C4-2B (cell line): ENCODE data around the gene DHX29.

Experiments
- CTCF ChIP-seq: fragments of 450-650 bp; conservative IDR thresholded peaks from 2 replicates; pipeline ENCODE4 v1.5.1; 2017; ENCODE audit warnings: mild to moderate bottlenecking
- ZFX ChIP-seq: fragments of 450-650 bp; IDR thresholded peaks from 2 replicates; pipeline ENCODE4 v1.6.1; 2017

DNA sequence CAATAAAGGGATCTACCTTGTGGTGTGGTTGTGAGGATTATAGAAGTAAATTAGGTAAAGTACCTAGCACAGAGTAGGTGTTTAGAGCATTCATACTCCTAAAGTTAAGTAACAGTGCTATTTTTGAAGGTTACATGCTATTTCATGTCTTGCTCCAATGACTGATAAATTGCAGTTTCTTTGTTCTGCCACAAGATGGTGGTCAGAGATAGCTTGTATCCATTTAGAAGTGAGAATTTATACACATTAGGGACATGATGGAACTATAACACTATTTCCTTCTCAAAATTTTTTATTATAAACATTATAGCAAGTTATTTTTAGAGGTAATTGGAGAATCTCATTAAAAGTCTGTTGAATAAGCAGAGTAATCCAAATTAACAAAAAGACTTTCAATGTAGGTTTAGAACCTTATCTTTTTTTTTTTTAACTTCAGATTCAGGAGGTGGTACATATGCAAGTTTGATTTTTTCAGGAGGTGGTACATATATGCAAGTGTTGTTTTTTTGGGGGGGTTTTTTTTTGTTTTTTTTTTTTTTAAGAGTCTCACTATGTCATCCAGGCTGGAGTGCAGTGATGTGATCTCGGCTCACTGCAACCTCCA, 17.4 kb upstream of the DHX29 start:
- TF ChIP-seq CTCF (peak; percentile 87), ZFX (no peak)
